H1 (cell line): Measurements from ENCODE around the gene FNDC7. TPM values are rescaled to one million over a fixed set of nuclear protein-coding genes. Genes with fewer than 3 reads are reported as not detected.

Source experiments
- SIN3A ChIP-seq, 2 experiments: IDR thresholded peaks in 1 of 2; conservative IDR thresholded peaks in 1 of 2; 2 replicates each; pipeline ENCODE4 v1.6.1; 2011 to 2012; ENCODE audit warnings: low read length in 2 of 2, improper control_type of control experiment in 1 of 2, low read depth in 1 of 2, mild to moderate bottlenecking in 1 of 2
- polyA plus RNA-seq, 7 experiments: library from polyadenylated mRNA; depleted of rRNA in 3 of 7; stranded (reverse) in 5 of 7; unstranded in 2 of 7; fragments of >200 nt in 5 of 7; fragments of 200-250 nt in 2 of 7; gene quantifications; 1 replicate in 5 of 7; 2 replicates in 1 of 7; 4 replicates in 1 of 7; pipeline versions ENCODE4 v1.2.1 to v1.2.3, GENCODE V29; 2011 to 2013; ENCODE audit warnings: missing spikeins in 2 of 7, mixed read lengths in 2 of 7
- total RNA-seq: library from RNA; stranded (reverse); fragmentation: NEBNext Ultra II Directional; extraction: Animal tissue kit (Norgen Biotek cat#: 25700); gene quantifications from 2 replicates; pipeline ENCODE4 v1.2.1, GENCODE V29; 2021

The FNDC7 gene
- total and polyA plus RNA-seq, 2 of the 8 experiments (the other 6 are each of a cell fraction or from before 2014, with no cell fraction given) = 0.13 to 0.20 TPM

DNA sequence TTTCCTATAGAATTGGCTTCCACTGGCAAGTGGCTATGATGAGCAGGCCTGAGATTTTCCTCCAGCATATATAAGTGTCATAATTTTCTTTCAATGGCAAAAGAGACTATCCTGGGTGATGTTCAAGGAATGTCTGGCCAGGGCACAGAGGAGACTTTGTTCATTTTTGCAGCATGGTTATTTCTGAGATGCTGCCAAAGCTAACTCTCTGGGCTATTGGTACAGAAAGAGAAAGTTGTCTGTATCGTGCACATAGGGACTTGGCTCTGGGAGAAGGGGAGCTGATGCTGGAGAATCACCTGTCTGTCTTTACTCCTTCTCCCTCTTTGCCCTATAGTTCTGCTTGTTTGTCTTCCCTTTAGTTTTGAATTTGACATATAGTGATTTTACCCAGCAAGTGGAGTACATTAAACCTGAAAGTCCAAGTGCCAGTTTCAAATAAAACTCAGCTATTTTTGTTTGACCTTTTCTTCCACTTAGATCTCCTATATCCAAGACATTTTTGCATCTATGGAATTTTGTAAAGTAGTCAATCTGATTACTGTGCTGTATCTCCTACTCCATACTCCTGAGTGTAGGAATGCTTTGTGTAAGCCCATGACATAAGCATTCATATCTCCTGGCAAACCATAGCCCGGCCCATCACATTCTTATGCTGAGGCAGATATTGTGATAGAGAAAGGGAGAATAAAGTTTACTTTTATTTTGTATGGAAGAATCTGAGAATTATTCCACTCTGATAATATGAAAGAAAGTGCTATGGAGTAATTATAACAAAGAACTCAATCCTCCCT is 3.9 kb downstream of the FNDC7 start (continued):
- TF ChIP-seq SIN3A (conservative IDR thresholded peaks at IDR 0.05 in 1 of 2, IDR thresholded peaks at IDR 0.05 in 1 of 2; ENCODE audit: low read depth in 1 of 2, low read length in 2 of 2) = no peak
